GM18867 (cell line): ENCODE measurements around the gene ANO7.

Experiments used
- ATAC-seq: cut with Tn5 transposase; IDR thresholded peaks from one replicate; pipeline ENCODE4 v1.9.1; 2021; ENCODE audit warnings: mild to moderate bottlenecking, moderate library complexity; ENCODE audit not compliant: unreplicated experiment

Gene ANO7

DNA sequence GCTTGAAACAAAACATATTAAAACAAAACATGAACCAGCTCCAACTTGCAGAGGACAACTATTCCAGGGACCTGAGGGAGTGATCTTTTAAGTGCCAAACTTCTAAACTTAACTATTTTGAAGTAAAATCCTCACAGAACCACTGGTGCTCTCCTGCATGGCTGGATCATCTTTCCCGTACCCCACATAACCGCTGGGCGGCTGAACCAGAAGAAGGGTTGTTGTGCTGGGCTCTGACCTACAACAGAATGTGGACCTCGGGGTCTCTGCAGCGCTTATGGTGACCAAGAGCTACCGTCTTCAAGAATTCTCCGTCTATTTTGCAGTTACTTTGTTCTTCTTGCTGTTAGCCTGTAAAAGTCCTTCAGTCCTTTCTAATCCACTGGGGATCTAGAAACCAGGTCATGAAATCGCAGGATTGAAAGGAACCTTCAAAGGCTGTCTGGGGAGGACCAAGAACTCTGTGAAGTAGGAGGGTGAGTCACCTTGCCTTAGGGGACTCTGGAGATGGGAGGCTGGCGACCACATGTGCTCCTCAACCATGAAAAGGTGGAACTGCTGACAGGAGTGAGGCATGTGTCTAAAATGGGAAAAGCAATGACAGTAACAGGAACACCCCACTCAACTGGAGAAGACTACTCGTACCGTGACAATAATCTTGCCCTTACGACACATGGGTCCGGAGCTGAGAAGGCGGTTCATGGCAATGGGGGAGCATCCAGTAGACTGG, 80.4 kb downstream of the ANO7 start:
- ATAC-seq: no peak

GRCh38 chr2:241269707-241270520, 81.4 kb downstream of the ANO7 start:
- no peak for ATAC-seq

GRCh38 chr2:241270531-241270930, 82.1 kb downstream of the ANO7 start:
- no peak for ATAC-seq

GRCh38 chr2:241271706-241272302, 83.3 kb downstream of the ANO7 start:
- ATAC-seq: peak; percentile 57

GRCh38 chr2:241272303-241273209, 84.1 kb downstream of the ANO7 start:
- ATAC-seq: peak; percentile 55

DNA sequence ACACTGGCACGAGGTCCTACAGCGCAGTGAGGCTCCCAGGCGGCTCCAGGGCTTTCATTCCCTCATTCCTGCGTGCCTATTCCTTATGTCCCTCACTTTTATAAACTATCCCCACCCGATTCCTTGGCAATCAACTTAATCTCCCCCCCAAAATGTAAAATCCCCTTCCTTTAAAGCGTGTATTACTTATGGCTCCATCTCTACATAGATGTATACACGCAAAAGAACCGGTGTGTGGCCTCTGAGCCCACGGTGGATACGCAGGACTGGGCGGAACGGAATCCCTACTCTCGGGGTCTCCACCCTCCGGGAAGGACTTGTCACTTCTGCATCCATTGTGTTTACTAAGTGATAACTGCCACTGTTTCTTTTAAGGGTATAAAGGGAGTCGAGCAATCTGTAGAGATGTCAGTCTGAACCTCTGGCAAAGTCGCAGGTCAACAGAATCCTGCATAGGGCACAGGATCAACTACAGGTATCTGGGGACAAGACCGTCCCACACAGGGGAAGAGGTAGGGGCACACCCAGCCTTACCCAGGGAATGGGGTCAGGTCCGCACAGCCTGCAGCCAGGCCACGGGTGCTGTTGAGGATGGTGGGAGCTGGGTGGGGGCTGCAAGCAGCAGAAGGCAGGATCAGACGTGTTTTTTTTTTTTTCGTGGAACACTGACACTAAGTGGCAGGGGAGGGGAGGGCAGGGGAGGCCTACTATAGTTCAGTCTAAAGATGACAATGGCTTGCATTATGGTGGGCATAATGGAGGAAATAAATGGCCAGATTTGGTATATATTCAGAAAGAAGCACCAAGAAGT, 84.9 kb downstream of the ANO7 start:
- ATAC-seq: no peak

GRCh38 chr2:241274127-241274526, 85.7 kb downstream of the ANO7 start:
- no peak for ATAC-seq
